IMR-90 (cell line): ENCODE measurements around the gene PRIMA1. TPM values are rescaled to one million over a fixed set of nuclear protein-coding genes. Genes with fewer than 3 reads are reported as not detected.

Experiments used
- ATAC-seq: fragments of 200-7000 bp; cut with Tn5 transposase; 2 replicates; pipeline ENCODE4 v1.9.1; 2020; ENCODE audit warnings: low read depth, mild to moderate bottlenecking, moderate library complexity
- BruUV-seq: library from RNA; stranded (reverse); fragments of 400-500 nt; replicated peaks from 2 replicates; lab custom pipeline; 2021; lab: Mats Ljungman, UMichigan
- CTCF ChIA-PET: fragments of 300-600 bp; formaldehyde crosslinking; extraction: SDS; loops from one replicate; lab custom pipeline; 2021; ENCODE audit warnings: antibody characterized with exemption; lab: Yijun Ruan, JAX
- POLR2A ChIA-PET: fragments of 300-600 bp; sonication (Branson Sonifier 250); formaldehyde crosslinking; loops from one replicate; lab custom pipeline; 2022; ENCODE audit warnings: antibody characterized with exemption; ENCODE audit not compliant: unreplicated experiment; lab: Charles Lee
- DNase-seq: peaks from one replicate; pipeline ENCODE4 v3.0.0; 2013
- H2AFZ ChIP-seq: replicated peaks from 2 replicates; pipeline ENCODE3; 2013; ENCODE audit warnings: low read length, mild to moderate bottlenecking; ENCODE audit not compliant: poor library complexity
- H2AK5ac ChIP-seq: 2 replicates; pipeline ENCODE4 v1.6.1; 2013; ENCODE audit warnings: low read depth, low read length, inconsistent platforms
- H2AK9ac ChIP-seq: replicated peaks from 2 replicates; pipeline ENCODE3; 2013; ENCODE audit warnings: mild to moderate bottlenecking, low read depth, low read length, moderate library complexity; ENCODE audit not compliant: poor library complexity
- H2BK120ac ChIP-seq: 2 replicates; pipeline ENCODE4 v1.6.1; 2013; ENCODE audit warnings: low read depth, low read length, inconsistent platforms
- H2BK15ac ChIP-seq: 3 replicates; pipeline ENCODE4 v1.6.1; 2013; ENCODE audit warnings: low read depth, low read length, inconsistent platforms
- H2BK20ac ChIP-seq: 2 replicates; pipeline ENCODE4 v1.6.1; 2013; ENCODE audit warnings: low read depth, mild to moderate bottlenecking, inconsistent platforms, low read length, moderate library complexity
- H2BK5ac ChIP-seq: 2 replicates; pipeline ENCODE4 v1.6.1; 2013; ENCODE audit warnings: mild to moderate bottlenecking, low read depth, low read length, inconsistent platforms; ENCODE audit not compliant: poor library complexity, severe bottlenecking
- H3K14ac ChIP-seq: replicated peaks from 2 replicates; pipeline ENCODE4 v1.6.1; 2013; ENCODE audit warnings: low read depth, low read length, inconsistent platforms
- H3K18ac ChIP-seq: 2 replicates; pipeline ENCODE4 v1.6.1; 2013; ENCODE audit warnings: low read depth, low read length, control low read depth
- H3K23ac ChIP-seq: 2 replicates; pipeline ENCODE4 v1.6.1; 2013; ENCODE audit warnings: low read depth, low read length, inconsistent platforms
- H3K27ac ChIP-seq: 2 replicates; pipeline ENCODE4 v1.5.1; 2013; ENCODE audit warnings: mild to moderate bottlenecking, control low read depth, low read length; ENCODE audit not compliant: insufficient read depth
- H3K27me3 ChIP-seq: 2 replicates; pipeline ENCODE4 v1.6.1; 2013; ENCODE audit warnings: low read length; ENCODE audit not compliant: control insufficient read depth, insufficient read depth
- H3K36me3 ChIP-seq: 2 replicates; pipeline ENCODE4 v1.6.1; 2013; ENCODE audit warnings: low read length, mixed read lengths; ENCODE audit not compliant: control insufficient read depth, insufficient read depth
- H3K4ac ChIP-seq: 2 replicates; pipeline ENCODE4 v1.6.1; 2013; ENCODE audit warnings: low read depth, low read length, inconsistent platforms
- H3K4me1 ChIP-seq: 2 replicates; pipeline ENCODE4 v1.6.1; 2013; ENCODE audit warnings: low read length, mixed read lengths; ENCODE audit not compliant: control insufficient read depth, insufficient read depth
- H3K4me2 ChIP-seq: 2 replicates; pipeline ENCODE4 v1.6.1; 2013; ENCODE audit warnings: low read depth, mild to moderate bottlenecking, control low read depth, low read length, moderate library complexity
- H3K4me3 ChIP-seq: 2 replicates; pipeline ENCODE4 v1.5.1; 2013; ENCODE audit warnings: low read depth, mild to moderate bottlenecking, control low read depth, low read length, moderate library complexity; ENCODE audit not compliant: insufficient read depth
- H3K56ac ChIP-seq: 2 replicates; pipeline ENCODE4 v1.6.1; 2013; ENCODE audit warnings: low read length, inconsistent platforms; ENCODE audit not compliant: insufficient read depth; ENCODE audit errors: extremely low read depth
- H3K79me1 ChIP-seq, 2 experiments: 2 replicates each; pipeline ENCODE4 v1.6.1; 2013; ENCODE audit warnings: low read length in 2 of 2, inconsistent platforms in 1 of 2, low read depth in 1 of 2
- H3K9ac ChIP-seq: 2 replicates; pipeline ENCODE4 v1.6.1; 2013; ENCODE audit warnings: low read depth, low read length, control low read depth
- H3K9me1 ChIP-seq: 2 replicates; pipeline ENCODE4 v1.6.1; 2013; ENCODE audit warnings: low read length, inconsistent platforms; ENCODE audit not compliant: insufficient read depth
- H3K9me3 ChIP-seq: 2 replicates; pipeline ENCODE4 v1.6.1; 2013; ENCODE audit warnings: low read length; ENCODE audit not compliant: control insufficient read depth, insufficient read depth
- H4K20me1 ChIP-seq: 2 replicates; pipeline ENCODE4 v1.6.1; 2013; ENCODE audit warnings: low read length, inconsistent platforms; ENCODE audit not compliant: insufficient read depth
- H4K5ac ChIP-seq: 2 replicates; pipeline ENCODE4 v1.6.1; 2013; ENCODE audit warnings: mild to moderate bottlenecking, low read depth, low read length, control low read depth
- H4K8ac ChIP-seq, 2 experiments: 2 replicates each; pipeline ENCODE4 v1.6.1; 2013; ENCODE audit warnings: low read depth in 2 of 2, low read length in 2 of 2, control low read depth in 1 of 2, inconsistent platforms in 1 of 2
- H4K91ac ChIP-seq: 2 replicates; pipeline ENCODE4 v1.6.1; 2013; ENCODE audit warnings: low read depth, low read length, inconsistent platforms; ENCODE audit not compliant: insufficient read depth
- BHLHE40 ChIP-seq: fragments of 150-350 bp; IDR thresholded peaks from 2 replicates; pipeline ENCODE4 v1.6.1; 2016; ENCODE audit warnings: mild to moderate bottlenecking, low read depth, low read length
- CEBPB ChIP-seq: IDR thresholded peaks from 2 replicates; pipeline ENCODE4 v1.6.1; 2012; ENCODE audit warnings: low read depth, low read length, improper control_type of control experiment
- CHD1 ChIP-seq: IDR thresholded peaks from 2 replicates; pipeline ENCODE4 v1.6.1; 2012; ENCODE audit warnings: low read depth, low read length, improper control_type of control experiment
- FOS ChIP-seq: fragments of 150-350 bp; IDR thresholded peaks from 2 replicates; pipeline ENCODE4 v1.6.1; 2016; ENCODE audit warnings: low read depth, low read length
- MAFK ChIP-seq: IDR thresholded peaks from 2 replicates; pipeline ENCODE4 v1.6.1; 2012; ENCODE audit warnings: low read depth, low read length, improper control_type of control experiment
- MAZ ChIP-seq: IDR thresholded peaks from 2 replicates; pipeline ENCODE4 v1.6.1; 2012; ENCODE audit warnings: low read depth, mild to moderate bottlenecking, low read length, improper control_type of control experiment, moderate library complexity, borderline replicate concordance
- MXI1 ChIP-seq: IDR thresholded peaks from 2 replicates; pipeline ENCODE4 v1.6.1; 2012; ENCODE audit warnings: low read depth, mild to moderate bottlenecking, low read length, moderate library complexity, borderline replicate concordance
- NFE2L2 ChIP-seq: fragments of 150-350 bp; IDR thresholded peaks from 2 replicates; pipeline ENCODE4 v1.6.1; 2016; ENCODE audit warnings: low read depth, mild to moderate bottlenecking, low read length
- POLR2A ChIP-seq: IDR thresholded peaks from 2 replicates; pipeline ENCODE4 v1.6.1; 2012; ENCODE audit warnings: mild to moderate bottlenecking, low read depth, low read length
- RAD21 ChIP-seq: IDR thresholded peaks from 2 replicates; pipeline ENCODE4 v1.6.1; 2012; ENCODE audit warnings: low read length, improper control_type of control experiment
- RCOR1 ChIP-seq: IDR thresholded peaks from 2 replicates; pipeline ENCODE4 v1.6.1; 2012; ENCODE audit warnings: mild to moderate bottlenecking, low read length, improper control_type of control experiment; ENCODE audit not compliant: insufficient replicate concordance
- RFX5 ChIP-seq: IDR thresholded peaks from 2 replicates; pipeline ENCODE4 v1.8.0; 2012; ENCODE audit warnings: low read depth, mild to moderate bottlenecking, low read length, moderate library complexity
- SMC3 ChIP-seq: fragments of 150-350 bp; IDR thresholded peaks from 2 replicates; pipeline ENCODE4 v1.6.1; 2016; ENCODE audit warnings: low read depth, mild to moderate bottlenecking, antibody characterized with exemption, low read length, moderate library complexity
- WGBS, 2 experiments: methylation state at CpG; one replicate each; pipeline versions ENCODE4 v1.1.5 to v1.1.7; 2013; ENCODE audit warnings: missing lambda C conversion rate in 2 of 2; ENCODE audit not compliant: insufficient read length in 1 of 2; ENCODE audit errors: extremely low coverage in 2 of 2; 5-methylcytosine and 5-hydroxymethylcytosine counted together
- dilution Hi-C: fragments of 300-500 bp; cut with HindIII; formaldehyde crosslinking; loops from one replicate; pipeline ENCODE4 v1.14.3; 2018; ENCODE audit warnings: low sequenced_read_pairs; ENCODE audit not compliant: unreplicated experiment
- in situ Hi-C: fragments of 300-500 bp; cut with MboI; formaldehyde crosslinking; loops from 3 replicates; pipeline ENCODE4 v1.14.3; 2019; ENCODE audit warnings: low sequenced_read_pairs, inconsistent platforms, mixed read lengths
- intact Hi-C: fragments of 100-400 bp; cut with micrococcal nuclease; formaldehyde crosslinking; loops from 2 replicates; pipeline ENCODE4 v1.10.0; 2022
- polyA plus RNA-seq, 3 experiments: library from polyadenylated mRNA; depleted of rRNA; stranded (reverse); fragments of >200 nt; gene quantifications; 2 replicates each; pipeline ENCODE4 v1.2.3, GENCODE V29; 2012; ENCODE audit warnings: low replicate concordance in 1 of 3
- total RNA-seq: library from RNA; depleted of rRNA; stranded (reverse); fragments of >200 nt; gene quantifications from 2 replicates; pipeline ENCODE4 v1.2.3, GENCODE V29; 2012
- TF ChIP-seq, protein P1 (sequence below): conservative IDR thresholded peaks from 2 replicates; pipeline ENCODE4 v1.5.1; 2012; ENCODE audit warnings: mild to moderate bottlenecking, low read depth, low read length, improper control_type of control experiment
- TF ChIP-seq, protein P2 (sequence below): fragments of 150-350 bp; IDR thresholded peaks from 2 replicates; pipeline ENCODE4 v1.6.1; 2017; ENCODE audit warnings: mild to moderate bottlenecking, antibody characterized with exemption, low read length, low read depth
- TF ChIP-seq, protein P3 (sequence below): fragments of 150-350 bp; IDR thresholded peaks from 2 replicates; pipeline ENCODE4 v1.6.1; 2016; ENCODE audit warnings: low read depth, mild to moderate bottlenecking, low read length, moderate library complexity, borderline replicate concordance

PRIMA1 gene
- total and polyA plus RNA-seq, 2 of the 4 experiments (the other 2 are of a cell fraction) = not detected

DNA sequence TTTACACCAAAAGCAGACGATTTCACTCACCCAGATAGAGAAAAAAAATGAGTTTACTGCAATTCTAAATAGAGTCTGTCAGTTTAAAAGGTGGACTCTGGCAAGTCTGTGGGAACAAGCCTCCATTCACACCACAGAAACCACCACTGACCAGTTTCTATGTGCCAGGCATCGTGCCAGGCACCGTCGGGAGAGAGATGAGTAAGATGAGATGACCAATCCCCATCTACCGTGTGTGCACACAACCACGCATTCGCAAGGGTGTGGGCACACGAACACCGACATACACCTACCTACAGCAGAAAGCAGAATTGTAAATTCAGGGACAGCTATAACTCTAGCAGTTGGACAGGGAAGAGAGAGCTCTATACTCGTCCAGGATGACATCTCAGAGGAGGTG lies 58.3 kb downstream of the PRIMA1 start:
- Histone ChIP-seq H3K23ac (no peak overlapping the region), H4K8ac (no peak overlapping the region), H3K9me3 (peaks cover 30% of the 10 kb centered on the region), H3K14ac (no peak overlapping the region), H4K20me1 (no peaks in the 10 kb centered on the region), H3K4ac (no peak overlapping the region), H3K9me1 (no peaks in the 10 kb centered on the region), H4K5ac (no peak overlapping the region), H3K56ac (no peak overlapping the region), H2BK15ac (no peak overlapping the region), H3K36me3 (no peaks in the 10 kb centered on the region), H4K91ac (no peak overlapping the region), H3K18ac (no peak overlapping the region), H3K4me2 (no peak overlapping the region), H2BK20ac (no peak overlapping the region), H2AK5ac (no peak overlapping the region), H3K27ac (no peak overlapping the region), H3K79me1 (no peaks in the 10 kb centered on the region), H3K9ac (no peak overlapping the region), H3K4me1 (no peaks in the 10 kb centered on the region), H3K27me3 (no peaks in the 10 kb centered on the region), H2AK9ac (no peak overlapping the region), H2BK120ac (no peak overlapping the region), H2BK5ac (no peak overlapping the region), H3K4me3 (no peak overlapping the region), H2AFZ (no peak overlapping the region)
- ChIA-PET POLR2A (no interaction called here), CTCF (no interaction called here)
- DNase-seq (no peak), ATAC-seq (no peak)
- BruUV-seq = no TSS peak
- dilution Hi-C loops = no loop called here
- TF ChIP-seq BHLHE40 (no peak), SMC3 (no peak), POLR2A (no peak), MAFK (no peak), RFX5 (no peak), RCOR1 (no peak), FOS (no peak), CEBPB (no peak), CHD1 (no peak), RAD21 (no peak), NFE2L2 (no peak), MAZ (no peak), MXI1 (no peak)
- TF ChIP-seq, protein P1, sequence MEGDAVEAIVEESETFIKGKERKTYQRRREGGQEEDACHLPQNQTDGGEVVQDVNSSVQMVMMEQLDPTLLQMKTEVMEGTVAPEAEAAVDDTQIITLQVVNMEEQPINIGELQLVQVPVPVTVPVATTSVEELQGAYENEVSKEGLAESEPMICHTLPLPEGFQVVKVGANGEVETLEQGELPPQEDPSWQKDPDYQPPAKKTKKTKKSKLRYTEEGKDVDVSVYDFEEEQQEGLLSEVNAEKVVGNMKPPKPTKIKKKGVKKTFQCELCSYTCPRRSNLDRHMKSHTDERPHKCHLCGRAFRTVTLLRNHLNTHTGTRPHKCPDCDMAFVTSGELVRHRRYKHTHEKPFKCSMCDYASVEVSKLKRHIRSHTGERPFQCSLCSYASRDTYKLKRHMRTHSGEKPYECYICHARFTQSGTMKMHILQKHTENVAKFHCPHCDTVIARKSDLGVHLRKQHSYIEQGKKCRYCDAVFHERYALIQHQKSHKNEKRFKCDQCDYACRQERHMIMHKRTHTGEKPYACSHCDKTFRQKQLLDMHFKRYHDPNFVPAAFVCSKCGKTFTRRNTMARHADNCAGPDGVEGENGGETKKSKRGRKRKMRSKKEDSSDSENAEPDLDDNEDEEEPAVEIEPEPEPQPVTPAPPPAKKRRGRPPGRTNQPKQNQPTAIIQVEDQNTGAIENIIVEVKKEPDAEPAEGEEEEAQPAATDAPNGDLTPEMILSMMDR = no peak
- TF ChIP-seq, protein P2, sequence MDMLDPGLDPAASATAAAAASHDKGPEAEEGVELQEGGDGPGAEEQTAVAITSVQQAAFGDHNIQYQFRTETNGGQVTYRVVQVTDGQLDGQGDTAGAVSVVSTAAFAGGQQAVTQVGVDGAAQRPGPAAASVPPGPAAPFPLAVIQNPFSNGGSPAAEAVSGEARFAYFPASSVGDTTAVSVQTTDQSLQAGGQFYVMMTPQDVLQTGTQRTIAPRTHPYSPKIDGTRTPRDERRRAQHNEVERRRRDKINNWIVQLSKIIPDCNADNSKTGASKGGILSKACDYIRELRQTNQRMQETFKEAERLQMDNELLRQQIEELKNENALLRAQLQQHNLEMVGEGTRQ = no peak
- TF ChIP-seq, protein P3, sequence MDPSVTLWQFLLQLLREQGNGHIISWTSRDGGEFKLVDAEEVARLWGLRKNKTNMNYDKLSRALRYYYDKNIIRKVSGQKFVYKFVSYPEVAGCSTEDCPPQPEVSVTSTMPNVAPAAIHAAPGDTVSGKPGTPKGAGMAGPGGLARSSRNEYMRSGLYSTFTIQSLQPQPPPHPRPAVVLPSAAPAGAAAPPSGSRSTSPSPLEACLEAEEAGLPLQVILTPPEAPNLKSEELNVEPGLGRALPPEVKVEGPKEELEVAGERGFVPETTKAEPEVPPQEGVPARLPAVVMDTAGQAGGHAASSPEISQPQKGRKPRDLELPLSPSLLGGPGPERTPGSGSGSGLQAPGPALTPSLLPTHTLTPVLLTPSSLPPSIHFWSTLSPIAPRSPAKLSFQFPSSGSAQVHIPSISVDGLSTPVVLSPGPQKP = no peak
- intact Hi-C loops = no loop called here
- 20% methylated on average over 1 of the region's 10 CpGs; no CpG with 5 or more reads in 1 of the 2 experiments for WGBS, 2 experiments
- in situ Hi-C loops = no loop called here
